BE2C (cell line): ENCODE measurements around the gene NONO.
"Not testable (repeated sequence)": the region's sequence is repeated elsewhere in the genome, so short reads cannot be mapped to it uniquely, and the experiment has no call there.

Source experiments
- DNase-seq: peaks from one replicate; pipeline ENCODE4 v3.0.0-alpha.2; 2020
- H3K27me3 ChIP-seq: fragments of 250-450 bp; sonication (Bioruptor Pico); 2 replicates; pipeline ENCODE4 v1.5.1; 2020; ENCODE audit warnings: mild to moderate bottlenecking
- H3K36me3 ChIP-seq: fragments of 250-450 bp; sonication (Bioruptor Pico); 2 replicates; pipeline ENCODE4 v1.5.1; 2020; ENCODE audit warnings: mild to moderate bottlenecking
- H3K4me1 ChIP-seq: fragments of 250-450 bp; sonication (Bioruptor Pico); 2 replicates; pipeline ENCODE4 v1.5.1; 2020
- H3K4me3 ChIP-seq: 2 replicates; pipeline ENCODE4 v1.5.1; 2011; ENCODE audit warnings: low read depth, low read length
- H3K9me3 ChIP-seq: fragments of 250-450 bp; sonication (Bioruptor Pico); 2 replicates; pipeline ENCODE4 v1.5.1; 2020
- TF ChIP-seq, protein P1 (sequence below): IDR thresholded peaks from 2 replicates; pipeline ENCODE4 v1.5.1; 2012; ENCODE audit warnings: mild to moderate bottlenecking, low read depth, low read length

Gene NONO

GRCh38 chrX:71321731-71322130, 38.3 kb downstream of the NONO start:
- no peaks in the 10 kb centered on the region for H3K36me3 ChIP-seq

DNA sequence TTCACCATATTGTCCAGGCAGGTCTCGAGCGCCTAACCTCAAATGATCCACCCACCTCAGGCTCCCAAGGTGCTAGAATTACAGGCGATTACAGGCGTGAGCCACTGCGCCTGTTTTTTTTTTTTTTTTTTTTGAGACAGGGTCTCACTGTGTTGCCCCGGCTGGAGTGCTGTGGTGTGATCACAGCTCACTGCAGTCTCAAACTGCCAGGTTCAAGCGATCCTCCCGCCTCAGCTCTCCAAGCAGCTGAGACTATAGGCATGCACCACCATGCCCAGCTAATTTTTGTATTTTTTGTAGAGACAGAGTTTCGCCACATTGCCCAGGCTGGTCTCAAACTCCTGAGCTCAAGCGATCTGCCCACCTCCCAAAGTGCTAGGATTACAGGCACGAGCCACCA, 41.0 kb downstream of the NONO start:
- H3K4me3 ChIP-seq, H3K27me3 ChIP-seq, DNase-seq, H3K36me3 ChIP-seq, H3K9me3 ChIP-seq, H3K4me1 ChIP-seq: not testable (repeated sequence)

More at GRCh38 chrX:71321731-71322130, 38.3 kb downstream of the NONO start:
- H3K27me3 ChIP-seq: no peaks in the 10 kb centered on the region
- no peak overlapping the region for H3K4me3 ChIP-seq
- TF ChIP-seq, protein P1, sequence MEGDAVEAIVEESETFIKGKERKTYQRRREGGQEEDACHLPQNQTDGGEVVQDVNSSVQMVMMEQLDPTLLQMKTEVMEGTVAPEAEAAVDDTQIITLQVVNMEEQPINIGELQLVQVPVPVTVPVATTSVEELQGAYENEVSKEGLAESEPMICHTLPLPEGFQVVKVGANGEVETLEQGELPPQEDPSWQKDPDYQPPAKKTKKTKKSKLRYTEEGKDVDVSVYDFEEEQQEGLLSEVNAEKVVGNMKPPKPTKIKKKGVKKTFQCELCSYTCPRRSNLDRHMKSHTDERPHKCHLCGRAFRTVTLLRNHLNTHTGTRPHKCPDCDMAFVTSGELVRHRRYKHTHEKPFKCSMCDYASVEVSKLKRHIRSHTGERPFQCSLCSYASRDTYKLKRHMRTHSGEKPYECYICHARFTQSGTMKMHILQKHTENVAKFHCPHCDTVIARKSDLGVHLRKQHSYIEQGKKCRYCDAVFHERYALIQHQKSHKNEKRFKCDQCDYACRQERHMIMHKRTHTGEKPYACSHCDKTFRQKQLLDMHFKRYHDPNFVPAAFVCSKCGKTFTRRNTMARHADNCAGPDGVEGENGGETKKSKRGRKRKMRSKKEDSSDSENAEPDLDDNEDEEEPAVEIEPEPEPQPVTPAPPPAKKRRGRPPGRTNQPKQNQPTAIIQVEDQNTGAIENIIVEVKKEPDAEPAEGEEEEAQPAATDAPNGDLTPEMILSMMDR: no peak
- no peak for DNase-seq
- no peaks in the 10 kb centered on the region for H3K4me1 ChIP-seq
- H3K9me3 ChIP-seq: no peaks in the 10 kb centered on the region

DNA sequence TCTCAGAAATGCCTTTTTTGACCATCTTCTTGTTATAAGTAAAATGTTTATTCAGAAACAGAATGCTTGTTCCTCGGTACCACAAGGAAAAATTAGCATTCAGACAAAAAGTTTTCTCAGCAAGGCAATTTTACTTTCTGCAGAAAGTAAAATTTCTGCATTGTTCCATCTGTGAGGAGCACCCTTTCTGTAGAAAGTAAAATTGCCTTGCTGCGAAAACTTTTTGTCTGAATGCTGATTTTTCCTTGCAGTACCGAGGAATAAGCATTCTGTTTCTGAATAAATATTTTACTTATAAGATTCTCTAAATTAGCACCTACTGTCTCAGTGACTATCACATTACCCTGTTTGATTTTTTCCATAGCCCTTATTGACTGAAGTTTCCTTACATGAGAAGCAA, 43.0 kb downstream of the NONO start:
- Histone ChIP-seq H3K9me3 (no peaks in the 10 kb centered on the region), H3K4me1 (no peaks in the 10 kb centered on the region), H3K27me3 (no peaks in the 10 kb centered on the region), H3K36me3 (no peaks in the 10 kb centered on the region), H3K4me3 (no peak overlapping the region)
- DNase-seq: no peak
- TF ChIP-seq, protein P1: no peak

- not testable (repeated sequence) for H3K9me3 ChIP-seq
Observed at GRCh38 chrX:71349151-71349665, 65.8 kb downstream of the NONO start.

GRCh38 chrX:71349867-71350266, 66.4 kb downstream of the NONO start:
- DNase-seq, H3K9me3 ChIP-seq, H3K36me3 ChIP-seq, H3K27me3 ChIP-seq, H3K4me1 ChIP-seq, H3K4me3 ChIP-seq: not testable (repeated sequence)

More at GRCh38 chrX:71349151-71349665, 65.8 kb downstream of the NONO start:
- not testable (repeated sequence) for H3K27me3 ChIP-seq, H3K36me3 ChIP-seq, H3K4me1 ChIP-seq, H3K4me3 ChIP-seq, DNase-seq
